ENCODE measurements around the gene PACSIN3.

DNA sequence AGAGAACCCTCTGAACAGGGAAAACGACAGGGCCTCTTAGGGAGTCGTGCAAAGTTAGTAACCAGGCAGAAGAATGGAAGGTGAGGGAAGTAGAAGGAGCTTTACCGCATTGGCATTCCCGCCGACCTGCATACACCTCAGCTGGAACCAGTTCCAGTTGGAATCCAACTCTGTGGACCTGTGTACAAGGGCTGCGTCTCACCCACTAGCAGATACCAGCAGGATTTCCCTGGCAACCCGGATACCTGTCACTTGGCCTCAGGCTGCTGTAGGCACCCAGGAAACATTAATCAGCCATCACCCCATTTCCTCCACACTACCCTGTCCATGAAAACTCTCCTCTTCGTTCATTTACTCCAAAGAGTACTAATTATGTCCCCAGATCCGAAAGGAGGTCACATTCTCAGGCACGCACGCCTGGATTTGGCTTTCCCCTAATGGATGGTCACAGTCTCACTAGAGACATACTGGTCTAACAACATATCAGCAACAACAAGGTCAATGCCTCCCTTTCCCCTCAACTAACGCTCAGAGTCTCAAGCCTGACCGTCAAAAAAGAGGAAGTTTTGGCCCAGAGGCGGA lies 10.4 kb downstream of the PACSIN3 start:
- TF ChIP-seq RBBP5 (IDR thresholded peaks at IDR 0.05; ENCODE audit: borderline replicate concordance, low read depth, low read length) (no peak), RXRA (IDR thresholded peaks at IDR 0.05; ENCODE audit: insufficient read depth, low read depth, low read length) (no peak), POLR2A (IDR thresholded peaks at IDR 0.05; ENCODE audit: control extremely low read depth in 1 of 2, low read depth in 2 of 2, low read length in 2 of 2) (no peak), GABPA (IDR thresholded peaks at IDR 0.05; ENCODE audit: borderline replicate concordance, insufficient read depth, low read length) (no peak), POLR2AphosphoS5 (IDR thresholded peaks at IDR 0.05; ENCODE audit: low read depth, low read length) (no peak; the same call in 1 of the 2 replicates), EZH2 (IDR thresholded peaks at IDR 0.05; ENCODE audit: low read depth, low read length, severe bottlenecking) (no peak), RFX5 (IDR thresholded peaks at IDR 0.05; ENCODE audit: borderline replicate concordance, low read depth, low read length) (no peak), MAFK (IDR thresholded peaks at IDR 0.05; ENCODE audit: low read depth, low read length) (no peak), HDAC2 (IDR thresholded peaks at IDR 0.05; ENCODE audit: borderline replicate concordance in 1 of 2, low read depth in 2 of 2, low read length in 2 of 2) (no peak)
- TF ChIP-seq, protein P1, sequence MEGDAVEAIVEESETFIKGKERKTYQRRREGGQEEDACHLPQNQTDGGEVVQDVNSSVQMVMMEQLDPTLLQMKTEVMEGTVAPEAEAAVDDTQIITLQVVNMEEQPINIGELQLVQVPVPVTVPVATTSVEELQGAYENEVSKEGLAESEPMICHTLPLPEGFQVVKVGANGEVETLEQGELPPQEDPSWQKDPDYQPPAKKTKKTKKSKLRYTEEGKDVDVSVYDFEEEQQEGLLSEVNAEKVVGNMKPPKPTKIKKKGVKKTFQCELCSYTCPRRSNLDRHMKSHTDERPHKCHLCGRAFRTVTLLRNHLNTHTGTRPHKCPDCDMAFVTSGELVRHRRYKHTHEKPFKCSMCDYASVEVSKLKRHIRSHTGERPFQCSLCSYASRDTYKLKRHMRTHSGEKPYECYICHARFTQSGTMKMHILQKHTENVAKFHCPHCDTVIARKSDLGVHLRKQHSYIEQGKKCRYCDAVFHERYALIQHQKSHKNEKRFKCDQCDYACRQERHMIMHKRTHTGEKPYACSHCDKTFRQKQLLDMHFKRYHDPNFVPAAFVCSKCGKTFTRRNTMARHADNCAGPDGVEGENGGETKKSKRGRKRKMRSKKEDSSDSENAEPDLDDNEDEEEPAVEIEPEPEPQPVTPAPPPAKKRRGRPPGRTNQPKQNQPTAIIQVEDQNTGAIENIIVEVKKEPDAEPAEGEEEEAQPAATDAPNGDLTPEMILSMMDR (IDR thresholded peaks at IDR 0.05; ENCODE audit: control extremely low read depth in 1 of 3, insufficient read depth in 1 of 3, low read depth in 1 of 3, low read length in 3 of 3), result no peak
